GM18519 (cell line): ENCODE measurements around the gene SGSM2.
"Not testable (repeated sequence)": the region's sequence is repeated elsewhere in the genome, so short reads cannot be mapped to it uniquely, and the experiment has no call there.

ENCODE experiments used
- ATAC-seq: cut with Tn5 transposase; IDR thresholded peaks from one replicate; pipeline ENCODE4 v1.9.1; 2021; ENCODE audit warnings: mild to moderate bottlenecking, moderate library complexity; ENCODE audit not compliant: unreplicated experiment, low FRiP score

The SGSM2 gene

GRCh38 chr17:2336852-2337543, at the start of gene SGSM2:
TSS of gene SGSM2 (plus strand) at chr17:2337501. CDS start at chr17:2337689, 188 bp downstream.
- no peak for ATAC-seq

DNA sequence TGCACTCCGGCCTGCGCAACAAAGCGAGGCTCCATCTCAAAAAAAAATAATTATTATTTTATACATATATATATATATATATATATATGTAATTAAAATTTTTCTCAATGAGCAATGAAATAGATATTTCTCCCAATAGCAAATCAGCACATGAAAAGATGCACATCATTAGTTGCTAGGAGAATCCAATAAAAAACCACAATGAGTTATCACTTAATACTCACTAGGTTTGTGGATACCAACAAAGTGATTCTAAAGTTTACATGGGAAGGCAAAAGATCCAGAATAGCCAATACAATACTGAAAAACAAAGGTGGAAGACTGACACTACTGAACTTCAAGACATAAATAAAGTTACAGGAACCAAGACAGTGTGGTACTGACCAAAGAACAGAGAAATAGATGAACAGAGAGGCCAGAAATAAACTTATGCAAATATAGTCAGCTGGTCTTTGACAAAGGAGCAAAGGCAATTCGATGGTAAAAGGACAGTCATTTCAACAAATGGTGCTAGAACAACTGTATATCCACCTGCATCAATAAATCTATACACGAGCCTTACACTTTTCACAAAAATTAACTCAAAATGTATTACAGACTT, 47.3 kb upstream of the SGSM2 start:
- ATAC-seq = no peak

GRCh38 chr17:2292100-2292499, 45.2 kb upstream of the SGSM2 start:
- no peak for ATAC-seq

DNA sequence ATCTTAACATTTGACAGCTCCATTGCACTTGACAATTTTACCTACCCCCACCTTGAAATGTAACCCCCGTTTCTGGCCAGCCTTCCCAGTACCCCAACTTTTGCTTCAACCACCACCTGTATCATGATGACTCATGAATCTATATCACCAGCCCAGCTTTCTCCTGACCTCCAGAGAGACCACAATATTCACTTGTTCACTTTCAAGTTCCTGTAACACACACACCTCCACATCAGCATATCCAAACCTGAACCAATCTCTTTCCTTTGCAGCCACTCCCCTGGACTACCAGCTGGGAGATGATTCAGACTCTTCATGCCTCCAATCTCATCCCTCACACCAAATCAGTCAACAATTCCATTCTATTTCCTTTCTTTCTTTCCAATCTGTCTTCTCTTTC, 41.7 kb upstream of the SGSM2 start:
- ATAC-seq = no peak

DNA sequence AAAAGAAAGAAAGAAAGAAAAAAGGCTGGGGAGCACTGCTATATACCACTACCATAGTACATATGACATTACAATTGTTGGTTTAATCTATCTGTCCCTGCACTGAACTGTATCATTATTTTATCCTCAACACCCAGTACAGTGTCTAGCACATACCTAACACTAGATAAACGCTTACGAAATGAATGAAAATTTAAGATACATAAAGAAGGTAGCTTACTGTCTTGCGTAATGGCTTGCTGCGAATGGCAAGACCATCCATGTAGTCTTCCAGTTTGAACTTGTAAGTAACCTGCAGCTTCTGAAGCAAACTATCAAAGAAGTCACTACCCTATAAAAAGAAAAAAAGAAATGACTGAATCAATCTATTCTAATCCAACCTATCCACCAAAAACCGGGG, 40.3 kb upstream of the SGSM2 start:
- ATAC-seq = no peak

- ATAC-seq = no peak
These were observed 38.2 kb upstream of the SGSM2 start for GRCh38 chr17:2299136-2299535.

GRCh38 chr17:2299756-2300155, 37.5 kb upstream of the SGSM2 start:
- ATAC-seq = no peak

- no peak for ATAC-seq
These were observed 34.5 kb upstream of the SGSM2 start for GRCh38 chr17:2302778-2303203.

GRCh38 chr17:2303204-2304188, 33.8 kb upstream of the SGSM2 start, which contains the start of the genes SMG6 and SRR:
TSS of gene SMG6 (minus strand) at chr17:2303785. CDS start at chr17:2303720, 65 bp downstream.
TSS of gene SRR (plus strand) at chr17:2303950. CDS start at chr17:2315561, 11,611 bp downstream.
- ATAC-seq = peak; percentile 69

DNA sequence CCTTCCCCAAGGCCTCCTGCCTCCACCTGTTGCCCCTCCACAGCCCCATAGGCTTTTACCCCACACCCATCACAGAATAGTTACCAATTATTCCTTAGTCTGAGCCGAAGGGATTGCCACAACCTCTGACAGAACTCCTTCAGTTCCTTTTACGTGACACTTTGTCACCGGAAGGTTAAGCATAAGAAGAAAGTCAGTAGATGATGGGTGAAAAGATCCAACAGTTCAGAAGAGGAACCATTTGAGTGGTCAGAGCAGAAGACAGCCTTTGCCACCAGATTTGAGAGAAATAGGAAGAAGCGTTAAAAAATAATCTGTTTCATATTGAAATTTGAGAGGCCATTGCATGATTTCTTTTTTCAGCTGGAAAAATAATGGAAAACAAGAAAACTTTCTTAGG, 32.4 kb upstream of the SGSM2 start:
- ATAC-seq = no peak

DNA sequence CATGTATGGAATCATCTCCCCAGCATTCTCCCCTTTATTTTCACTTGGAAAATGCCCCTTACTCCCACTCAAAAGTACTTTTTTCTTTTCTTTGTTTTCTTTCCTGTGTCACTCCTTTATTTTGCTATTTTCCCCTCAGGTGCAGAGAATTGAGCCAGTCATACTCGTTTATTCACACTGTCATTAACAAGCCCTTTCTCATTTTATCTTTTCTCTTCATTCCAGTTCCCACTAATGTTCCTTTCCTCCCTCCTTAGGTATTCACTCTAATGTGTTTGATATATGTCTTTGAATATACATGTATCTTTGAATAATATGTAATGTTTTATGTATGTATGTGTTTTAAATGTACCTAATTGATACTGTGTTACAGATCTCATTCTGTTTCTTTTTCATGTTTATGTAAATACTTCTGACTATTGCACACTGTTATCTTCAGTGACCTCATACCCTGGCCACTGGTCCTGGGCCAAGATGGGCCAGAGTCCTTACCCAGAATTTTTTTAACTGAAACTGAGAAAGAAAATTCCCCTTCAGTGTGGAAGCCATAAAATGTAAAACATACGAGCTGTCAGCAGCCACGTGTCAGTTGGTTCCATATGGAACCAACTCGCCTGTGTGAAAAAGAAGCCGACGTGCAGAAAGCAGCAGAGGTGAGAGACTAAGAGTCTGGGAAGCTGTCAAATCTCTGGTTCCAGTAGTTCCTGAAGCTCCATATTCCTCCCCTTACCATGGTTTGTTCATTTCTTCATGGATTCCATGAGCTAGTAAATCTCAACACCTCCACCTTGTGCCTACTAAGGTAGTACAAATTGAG, 27.8 kb upstream of the SGSM2 start:
- ATAC-seq = no peak

- ATAC-seq = no peak
These were observed 24.6 kb upstream of the SGSM2 start for GRCh38 chr17:2312736-2313135.

- ATAC-seq = not testable (repeated sequence)
These were observed 20.4 kb upstream of the SGSM2 start for GRCh38 chr17:2316916-2317205.

DNA sequence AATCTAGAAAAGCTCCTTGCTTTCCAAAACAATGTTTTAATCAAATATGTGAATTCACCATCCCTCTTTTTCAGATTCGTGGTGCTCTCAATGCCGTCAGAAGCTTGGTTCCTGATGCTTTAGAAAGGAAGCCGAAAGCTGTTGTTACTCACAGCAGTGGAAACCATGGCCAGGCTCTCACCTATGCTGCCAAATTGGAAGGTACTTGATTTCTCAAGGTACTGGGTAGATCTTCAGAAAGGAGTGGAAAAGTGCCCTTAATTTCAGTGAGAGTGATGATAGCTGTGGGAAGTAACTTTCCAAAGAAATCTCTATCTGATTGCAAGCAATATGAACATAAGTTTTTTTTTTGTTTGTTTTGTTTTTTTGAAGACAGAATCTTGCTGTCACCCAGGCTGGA, 19.5 kb upstream of the SGSM2 start:
- no peak for ATAC-seq

GRCh38 chr17:2319051-2319450, 18.2 kb upstream of the SGSM2 start:
- no peak for ATAC-seq

DNA sequence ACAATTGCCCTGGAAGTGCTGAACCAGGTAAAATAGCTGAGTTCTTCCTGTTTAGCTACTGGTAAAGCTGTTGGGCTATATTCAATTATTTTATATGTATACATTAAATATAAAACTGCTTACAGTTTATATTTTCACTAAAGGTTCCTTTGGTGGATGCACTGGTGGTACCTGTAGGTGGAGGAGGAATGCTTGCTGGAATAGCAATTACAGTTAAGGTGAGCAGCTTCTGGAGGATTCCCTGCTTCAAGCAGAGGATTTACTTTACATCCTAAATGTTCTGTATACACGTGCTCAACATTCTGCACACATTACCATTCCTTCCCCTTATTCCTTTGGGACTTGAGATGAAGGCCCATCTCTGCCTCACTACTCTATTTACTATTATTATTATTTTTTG, 15.9 kb upstream of the SGSM2 start:
- no peak for ATAC-seq

DNA sequence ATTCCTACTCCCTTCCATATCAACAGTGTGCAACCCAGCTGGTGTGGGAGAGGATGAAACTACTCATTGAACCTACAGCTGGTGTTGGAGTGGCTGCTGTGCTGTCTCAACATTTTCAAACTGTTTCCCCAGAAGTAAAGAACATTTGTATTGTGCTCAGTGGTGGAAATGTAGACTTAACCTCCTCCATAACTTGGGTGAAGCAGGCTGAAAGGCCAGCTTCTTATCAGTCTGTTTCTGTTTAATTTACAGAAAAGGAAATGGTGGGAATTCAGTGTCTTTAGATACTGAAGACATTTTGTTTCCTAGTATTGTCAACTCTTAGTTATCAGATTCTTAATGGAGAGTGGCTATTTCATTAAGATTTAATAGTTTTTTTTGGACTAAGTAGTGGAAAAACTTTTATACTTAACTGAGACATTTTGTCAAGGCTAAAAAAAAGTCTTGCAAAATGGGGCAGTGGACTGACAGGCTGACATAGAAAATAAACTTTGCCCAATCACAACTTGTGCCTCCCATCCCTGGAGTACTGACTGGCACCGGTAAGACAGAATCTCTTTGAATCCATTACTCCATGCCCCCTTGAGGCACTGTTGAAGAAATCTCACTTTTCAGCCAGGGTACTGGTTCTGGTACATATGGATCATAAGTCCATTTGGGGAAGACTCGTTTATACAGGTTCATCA, 13.5 kb upstream of the SGSM2 start:
- ATAC-seq = no peak

DNA sequence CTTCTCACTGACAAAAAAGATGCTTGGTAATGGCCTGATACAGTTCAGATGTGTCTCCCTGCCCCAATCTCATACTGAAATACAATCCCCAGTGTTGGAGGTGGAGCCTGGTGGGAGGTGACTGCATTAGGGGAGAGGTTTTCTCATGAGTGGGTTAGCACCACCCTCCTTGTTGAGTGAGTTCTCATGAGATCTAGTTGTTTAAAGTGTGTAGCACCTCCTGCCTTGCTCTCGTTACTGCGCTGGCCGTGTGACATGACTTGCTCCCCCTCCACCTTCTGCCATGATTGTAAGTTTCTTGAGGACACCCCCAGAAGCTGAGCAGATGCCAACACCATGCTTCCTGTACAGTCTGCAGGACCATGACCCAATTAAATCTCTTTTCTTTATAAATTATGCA, 6.0 kb upstream of the SGSM2 start:
- ATAC-seq = no peak

- ATAC-seq = no peak
These were observed 1.5 kb upstream of the SGSM2 start for GRCh38 chr17:2335726-2336214.
